Choroid plexus epithelial cell (primary cell): ENCODE data around the gene EFHC2.

Experiments used
- DNase-seq: peaks from one replicate; pipeline ENCODE4 v3.0.0-alpha.2; 2010; ENCODE audit warnings: low read depth
- H3K4me3 ChIP-seq: 2 replicates; pipeline ENCODE4 v1.5.1; 2011; ENCODE audit warnings: low read depth, mild to moderate bottlenecking, control low read depth, low read length, moderate library complexity
- CTCF ChIP-seq: conservative IDR thresholded peaks from 2 replicates; pipeline ENCODE4 v1.5.1; 2011; ENCODE audit warnings: low read depth, mild to moderate bottlenecking, control low read depth, inconsistent platforms, low read length, moderate library complexity

Gene EFHC2

GRCh38 chrX:44105228-44105913, 238.1 kb downstream of the EFHC2 start:
- no peak for DNase-seq
- H3K4me3 ChIP-seq, result no peak overlapping the region
- no peak for TF ChIP-seq CTCF

GRCh38 chrX:44104699-44105098, 238.8 kb downstream of the EFHC2 start:
- TF ChIP-seq CTCF, result no peak
- no peak for DNase-seq
- no peak overlapping the region for H3K4me3 ChIP-seq

- DNase-seq, result no peak
- no peak overlapping the region for H3K4me3 ChIP-seq
- TF ChIP-seq CTCF, result no peak
Observed at GRCh38 chrX:44101281-44101680, 242.2 kb downstream of the EFHC2 start.

GRCh38 chrX:44099366-44099765, 244.1 kb downstream of the EFHC2 start:
- no peak overlapping the region for H3K4me3 ChIP-seq
- no peak for DNase-seq
- no peak for TF ChIP-seq CTCF
